HepG2 (cell line): ENCODE data around the gene G6PC3. TPM values are rescaled to one million over a fixed set of nuclear protein-coding genes. Genes with fewer than 3 reads are reported as not detected.

Experiments
- ATF7 ChIP-seq, 2 experiments: fragments of 450-650 bp in 1 of 2; sonication (generic) in 1 of 2; formaldehyde crosslinking in 1 of 2; IDR thresholded peaks; 2 replicates each; pipeline versions ENCODE4 v1.4.0 to v1.6.1; 2016 to 2020; ENCODE audit warnings: antibody characterized with exemption in 1 of 2, mild to moderate bottlenecking in 1 of 2, missing genetic modification reagents in 1 of 2
- CCDC6 ChIP-seq: sonication (generic); formaldehyde crosslinking; IDR thresholded peaks from 2 replicates; pipeline ENCODE4 v1.8.1; 2022; ENCODE audit warnings: mild to moderate bottlenecking, missing genetic modification reagents, moderate library complexity
- ELF1 ChIP-seq: sonication (generic); formaldehyde crosslinking; IDR thresholded peaks from 2 replicates; pipeline ENCODE4 v1.4.0; 2020; ENCODE audit warnings: missing genetic modification reagents
- KDM4B ChIP-seq: sonication (generic); formaldehyde crosslinking; IDR thresholded peaks from 2 replicates; pipeline ENCODE4 v1.4.0; 2020; ENCODE audit warnings: missing genetic modification reagents
- MIER3 ChIP-seq: IDR thresholded peaks from 2 replicates; pipeline ENCODE4 v1.6.1; 2016; ENCODE audit warnings: missing compliant biosample characterization, borderline replicate concordance
- PRPF4 ChIP-seq: fragments of 200-400 bp; formaldehyde crosslinking; IDR thresholded peaks from 2 replicates; pipeline ENCODE4 v1.6.1; 2016; ENCODE audit warnings: low read length, low read depth; ENCODE audit not compliant: poor library complexity, severe bottlenecking
- RAD51 ChIP-seq: fragments of 450-650 bp; IDR thresholded peaks from 2 replicates; pipeline ENCODE4 v1.6.1; 2016; ENCODE audit warnings: borderline replicate concordance
- RXRB ChIP-seq: IDR thresholded peaks from 2 replicates; pipeline ENCODE4 v1.6.1; 2016; ENCODE audit warnings: borderline replicate concordance, missing genetic modification reagents, missing compliant biosample characterization
- ZBTB7A ChIP-seq: sonication (generic); formaldehyde crosslinking; IDR thresholded peaks from 2 replicates; pipeline ENCODE4 v1.8.0; 2022; ENCODE audit warnings: mild to moderate bottlenecking, missing genetic modification reagents
- ZBTB8A ChIP-seq: sonication (generic); formaldehyde crosslinking; IDR thresholded peaks from 2 replicates; pipeline ENCODE4 v1.4.0; 2020; ENCODE audit warnings: mild to moderate bottlenecking, low read depth, missing genetic modification reagents, borderline replicate concordance
- ZNF230 ChIP-seq: sonication (generic); formaldehyde crosslinking; IDR thresholded peaks from 2 replicates; pipeline ENCODE4 v1.4.0; 2020; ENCODE audit warnings: mild to moderate bottlenecking, missing genetic modification reagents
- ZNF296 ChIP-seq: sonication (generic); formaldehyde crosslinking; conservative IDR thresholded peaks from 2 replicates; pipeline ENCODE4 v1.5.0; 2020; ENCODE audit warnings: mild to moderate bottlenecking, missing genetic modification reagents
- ZNF331 ChIP-seq: sonication (generic); formaldehyde crosslinking; IDR thresholded peaks from 2 replicates; pipeline ENCODE4 v1.4.0; 2020; ENCODE audit warnings: missing genetic modification reagents
- polyA plus RNA-seq, 8 experiments: library from polyadenylated mRNA; depleted of rRNA in 3 of 8; stranded (reverse) in 7 of 8; unstranded in 1 of 8; fragments of >200 nt; fragmentation: Illumina TruSeq in 4 of 8; extraction: Trizol in 4 of 8; gene quantifications; 2 replicates each; pipeline versions ENCODE4 v1.2.1 to v1.2.3, GENCODE V29; 2011 to 2016; ENCODE audit warnings: low read depth in 4 of 8, missing spikeins in 1 of 8, mixed read lengths in 1 of 8; ENCODE audit not compliant: insufficient read depth in 1 of 8
- total RNA-seq, 5 experiments: library from RNA; depleted of rRNA; stranded (reverse); fragments of >200 nt; fragmentation: Illumina TruSeq; extraction: Trizol; gene quantifications; 2 replicates each; pipeline ENCODE4 v1.2.3, GENCODE V29; 2016; ENCODE audit warnings: low read depth in 1 of 5
- TF ChIP-seq, protein P1 (sequence below): IDR thresholded peaks from 2 replicates; pipeline ENCODE4 v1.6.1; 2016; ENCODE audit warnings: missing biosample characterization, missing genetic modification reagents, low read depth
- TF ChIP-seq, protein P2 (sequence below): sonication (generic); formaldehyde crosslinking; IDR thresholded peaks from 2 replicates; pipeline ENCODE4 v1.4.0; 2020; ENCODE audit warnings: missing genetic modification reagents, borderline replicate concordance

Gene G6PC3
- total and polyA plus RNA-seq, 2 of the 13 experiments (the other 11 are each of a cell fraction or from before 2014, with no cell fraction given): 38.5 to 75.8 TPM

DNA sequence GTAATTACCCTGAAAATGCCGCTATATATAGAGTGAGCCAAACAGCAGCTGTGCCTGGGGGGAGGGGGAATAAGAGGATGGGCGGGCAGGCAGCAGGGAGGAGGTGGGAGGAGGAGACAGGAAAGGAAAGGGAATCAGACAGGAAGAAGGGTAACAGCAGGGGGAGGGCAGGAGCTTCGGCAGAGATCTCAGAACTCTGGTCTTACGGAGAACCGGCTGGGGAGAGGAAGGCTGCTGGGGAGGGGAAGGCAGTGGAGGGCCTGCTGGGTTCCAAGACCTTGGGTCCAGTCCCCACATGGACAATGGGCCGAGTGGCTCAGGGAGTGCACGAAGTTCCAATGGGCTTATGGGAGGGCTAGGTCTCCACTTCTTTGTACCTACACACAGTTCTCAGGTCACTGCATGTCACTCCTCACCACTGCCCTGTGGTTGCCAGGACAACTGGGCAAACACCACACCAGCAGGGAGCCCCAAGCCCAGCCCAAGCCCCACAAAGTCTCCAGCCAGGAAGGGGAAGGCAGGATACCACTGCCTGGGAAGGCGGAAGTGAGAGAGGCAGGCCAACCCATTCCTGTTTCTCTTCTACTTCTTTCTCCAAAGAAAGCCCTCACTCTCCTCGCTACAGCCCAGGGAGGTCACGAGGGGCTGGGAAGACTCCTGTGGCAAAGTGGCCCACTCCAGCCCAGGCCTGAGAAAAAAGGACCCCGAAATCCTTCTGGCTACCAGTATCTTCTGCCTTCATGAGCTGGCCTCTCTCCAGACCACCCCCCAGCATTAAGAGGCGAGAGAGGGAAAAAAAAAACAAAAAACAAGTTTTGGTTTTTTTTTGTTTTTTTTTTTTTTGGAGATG is 25.3 kb downstream of the G6PC3 start (continued):
- no peak for TF ChIP-seq RAD51
- no peak for TF ChIP-seq ZNF230 (CRISPR knock-in tag)
- TF ChIP-seq, protein P1, sequence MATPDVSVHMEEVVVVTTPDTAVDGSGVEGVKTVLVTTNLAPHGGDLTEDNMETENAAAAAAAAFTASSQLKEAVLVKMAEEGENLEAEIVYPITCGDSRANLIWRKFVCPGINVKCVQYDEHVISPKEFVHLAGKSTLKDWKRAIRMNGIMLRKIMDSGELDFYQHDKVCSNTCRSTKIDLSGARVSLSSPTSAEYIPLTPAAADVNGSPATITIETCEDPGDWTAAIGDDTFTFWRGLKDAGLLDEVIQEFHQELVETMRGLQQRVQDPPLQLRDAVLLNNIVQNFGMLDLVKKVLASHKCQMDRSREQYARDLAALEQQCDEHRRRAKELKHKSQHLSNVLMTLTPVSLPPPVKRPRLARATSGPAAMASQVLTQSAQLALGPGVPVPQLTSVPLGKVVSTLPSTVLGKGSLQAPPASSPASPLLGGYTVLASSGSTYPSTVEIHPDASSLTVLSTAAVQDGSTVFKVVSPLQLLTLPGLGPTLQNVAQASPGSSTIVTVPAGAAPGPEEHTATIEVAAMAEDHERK (CRISPR knock-in tag): no peak
- TF ChIP-seq ZNF296 (CRISPR knock-in tag): no peak
- TF ChIP-seq ZBTB8A: no peak
- TF ChIP-seq RXRB (CRISPR knock-in tag): peak; percentile 56
- peak; percentile 63 for TF ChIP-seq PRPF4
- peak; percentile 53; the same call in 1 of the 2 replicates for TF ChIP-seq ZBTB7A (CRISPR knock-in tag)
- peak; percentile 69 for TF ChIP-seq CCDC6 (CRISPR knock-in tag)
- no peak for TF ChIP-seq ATF7 (IDR thresholded peaks at IDR 0.05)
- no peak for TF ChIP-seq ATF7 (CRISPR knock-in tag; IDR thresholded peaks at IDR 0.05)
- TF ChIP-seq ZNF331: no peak; the same call in 1 of the 2 replicates
- TF ChIP-seq MIER3 (CRISPR knock-in tag): 0 out of 2 replicates have a peak, but pooled peaks have one; percentile 50
- TF ChIP-seq, protein P2, sequence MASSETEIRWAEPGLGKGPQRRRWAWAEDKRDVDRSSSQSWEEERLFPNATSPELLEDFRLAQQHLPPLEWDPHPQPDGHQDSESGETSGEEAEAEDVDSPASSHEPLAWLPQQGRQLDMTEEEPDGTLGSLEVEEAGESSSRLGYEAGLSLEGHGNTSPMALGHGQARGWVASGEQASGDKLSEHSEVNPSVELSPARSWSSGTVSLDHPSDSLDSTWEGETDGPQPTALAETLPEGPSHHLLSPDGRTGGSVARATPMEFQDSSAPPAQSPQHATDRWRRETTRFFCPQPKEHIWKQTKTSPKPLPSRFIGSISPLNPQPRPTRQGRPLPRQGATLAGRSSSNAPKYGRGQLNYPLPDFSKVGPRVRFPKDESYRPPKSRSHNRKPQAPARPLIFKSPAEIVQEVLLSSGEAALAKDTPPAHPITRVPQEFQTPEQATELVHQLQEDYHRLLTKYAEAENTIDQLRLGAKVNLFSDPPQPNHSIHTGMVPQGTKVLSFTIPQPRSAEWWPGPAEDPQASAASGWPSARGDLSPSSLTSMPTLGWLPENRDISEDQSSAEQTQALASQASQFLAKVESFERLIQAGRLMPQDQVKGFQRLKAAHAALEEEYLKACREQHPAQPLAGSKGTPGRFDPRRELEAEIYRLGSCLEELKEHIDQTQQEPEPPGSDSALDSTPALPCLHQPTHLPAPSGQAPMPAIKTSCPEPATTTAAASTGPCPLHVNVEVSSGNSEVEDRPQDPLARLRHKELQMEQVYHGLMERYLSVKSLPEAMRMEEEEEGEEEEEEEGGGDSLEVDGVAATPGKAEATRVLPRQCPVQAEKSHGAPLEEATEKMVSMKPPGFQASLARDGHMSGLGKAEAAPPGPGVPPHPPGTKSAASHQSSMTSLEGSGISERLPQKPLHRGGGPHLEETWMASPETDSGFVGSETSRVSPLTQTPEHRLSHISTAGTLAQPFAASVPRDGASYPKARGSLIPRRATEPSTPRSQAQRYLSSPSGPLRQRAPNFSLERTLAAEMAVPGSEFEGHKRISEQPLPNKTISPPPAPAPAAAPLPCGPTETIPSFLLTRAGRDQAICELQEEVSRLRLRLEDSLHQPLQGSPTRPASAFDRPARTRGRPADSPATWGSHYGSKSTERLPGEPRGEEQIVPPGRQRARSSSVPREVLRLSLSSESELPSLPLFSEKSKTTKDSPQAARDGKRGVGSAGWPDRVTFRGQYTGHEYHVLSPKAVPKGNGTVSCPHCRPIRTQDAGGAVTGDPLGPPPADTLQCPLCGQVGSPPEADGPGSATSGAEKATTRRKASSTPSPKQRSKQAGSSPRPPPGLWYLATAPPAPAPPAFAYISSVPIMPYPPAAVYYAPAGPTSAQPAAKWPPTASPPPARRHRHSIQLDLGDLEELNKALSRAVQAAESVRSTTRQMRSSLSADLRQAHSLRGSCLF: no peak
- TF ChIP-seq KDM4B (CRISPR knock-in tag): no peak
- TF ChIP-seq ELF1: peak; percentile 89
